HEK293 (cell line): Measurements from ENCODE around the gene PRDM15.

ENCODE experiments used
- CTCF ChIA-PET: fragments of 350-600 bp; formaldehyde crosslinking; extraction: SDS; loops from one replicate; lab custom pipeline; 2021; ENCODE audit warnings: antibody characterized with exemption; lab: Yijun Ruan, JAX
- POLR2A ChIA-PET: fragments of 300-600 bp; formaldehyde crosslinking; extraction: SDS; loops from one replicate; lab custom pipeline; 2020; ENCODE audit warnings: antibody characterized with exemption, inconsistent platforms; lab: Yijun Ruan, JAX
- H3K27ac ChIP-seq: fragments of 200-500 bp; sonication (Bioruptor generic); 2 replicates; pipeline ENCODE4 v1.5.1; 2014; ENCODE audit warnings: low read depth, low read length, control low read depth, inconsistent platforms; ENCODE audit errors: extremely low read depth
- H3K36me3 ChIP-seq, 2 experiments: fragments of 200-500 bp in 1 of 2; sonication (Bioruptor generic) in 1 of 2; 1 replicate in 1 of 2; 2 replicates in 1 of 2; pipeline ENCODE4 v1.5.1; 2014 to 2017; ENCODE audit warnings: inconsistent platforms in 2 of 2, low read length in 2 of 2; ENCODE audit not compliant: control insufficient read depth in 2 of 2, insufficient read depth in 1 of 2
- H3K4me1 ChIP-seq: fragments of 200-500 bp; sonication (Bioruptor generic); 2 replicates; pipeline ENCODE4 v1.5.1; 2014; ENCODE audit warnings: mild to moderate bottlenecking, low read length, inconsistent platforms; ENCODE audit not compliant: control insufficient read depth, insufficient read depth
- H3K4me3 ChIP-seq: 2 replicates; pipeline ENCODE4 v1.5.1; 2011; ENCODE audit warnings: low read depth, mild to moderate bottlenecking, control low read depth, low read length, moderate library complexity
- H3K9me3 ChIP-seq: fragments of 200-500 bp; sonication (Bioruptor generic); 2 replicates; pipeline ENCODE4 v1.5.1; 2014; ENCODE audit warnings: low read depth, low read length, inconsistent platforms; ENCODE audit not compliant: control insufficient read depth, insufficient read depth
- HIC1 ChIP-seq: fragments of 450-650 bp; formaldehyde crosslinking; IDR thresholded peaks from 2 replicates; pipeline ENCODE4 v1.5.1; 2016; ENCODE audit warnings: missing biosample characterization, missing genetic modification characterization
- KLF17 ChIP-seq: fragments of 450-650 bp; formaldehyde crosslinking; IDR thresholded peaks from 2 replicates; pipeline ENCODE4 v1.5.1; 2016; ENCODE audit warnings: missing biosample characterization, missing genetic modification characterization
- KLF7 ChIP-seq: fragments of 450-650 bp; formaldehyde crosslinking; IDR thresholded peaks from 2 replicates; pipeline ENCODE4 v1.5.1; 2016; ENCODE audit warnings: missing biosample characterization, missing genetic modification characterization, borderline replicate concordance
- PBX3 ChIP-seq: sonication (generic); formaldehyde crosslinking; IDR thresholded peaks from 2 replicates; pipeline ENCODE4 v1.8.1; 2022; ENCODE audit warnings: mild to moderate bottlenecking, moderate library complexity, missing genetic modification reagents
- PRDM6 ChIP-seq: fragments of 450-650 bp; formaldehyde crosslinking; IDR thresholded peaks from 2 replicates; pipeline ENCODE4 v1.5.1; 2017; ENCODE audit warnings: missing biosample characterization, missing genetic modification characterization
- SP3 ChIP-seq: fragments of 450-650 bp; formaldehyde crosslinking; IDR thresholded peaks from 2 replicates; pipeline ENCODE4 v1.5.1; 2016; ENCODE audit warnings: missing biosample characterization, missing genetic modification characterization
- ZBTB26 ChIP-seq: fragments of 450-650 bp; formaldehyde crosslinking; optimal IDR thresholded peaks from 2 replicates; pipeline ENCODE3; 2016; ENCODE audit warnings: missing biosample characterization, mild to moderate bottlenecking, missing genetic modification characterization
- ZNF155 ChIP-seq: fragments of 450-650 bp; formaldehyde crosslinking; IDR thresholded peaks from 2 replicates; pipeline ENCODE4 v1.5.1; 2016; ENCODE audit warnings: missing biosample characterization, missing genetic modification characterization
- ZNF18 ChIP-seq: fragments of 450-650 bp; formaldehyde crosslinking; IDR thresholded peaks from 2 replicates; pipeline ENCODE4 v1.5.1; 2016; ENCODE audit warnings: missing biosample characterization, missing genetic modification characterization
- ZNF184 ChIP-seq: fragments of 450-650 bp; IDR thresholded peaks from 2 replicates; pipeline ENCODE4 v1.5.1; 2018; ENCODE audit warnings: missing biosample characterization, mild to moderate bottlenecking, missing genetic modification characterization
- ZNF221 ChIP-seq: fragments of 450-650 bp; formaldehyde crosslinking; IDR thresholded peaks from 2 replicates; pipeline ENCODE4 v1.5.1; 2017; ENCODE audit warnings: missing biosample characterization, missing genetic modification characterization, borderline replicate concordance
- ZNF248 ChIP-seq: fragments of 450-650 bp; formaldehyde crosslinking; IDR thresholded peaks from 2 replicates; pipeline ENCODE4 v1.5.1; 2017; ENCODE audit warnings: missing biosample characterization, missing genetic modification characterization
- ZNF266 ChIP-seq: fragments of 450-650 bp; formaldehyde crosslinking; IDR thresholded peaks from 2 replicates; pipeline ENCODE4 v1.5.1; 2016; ENCODE audit warnings: missing biosample characterization, missing genetic modification characterization, low read depth
- ZNF280C ChIP-seq: fragments of 450-650 bp; formaldehyde crosslinking; IDR thresholded peaks from 2 replicates; pipeline ENCODE4 v1.5.1; 2016; ENCODE audit warnings: missing biosample characterization, missing genetic modification characterization
- ZNF311 ChIP-seq: fragments of 450-650 bp; formaldehyde crosslinking; IDR thresholded peaks from 2 replicates; pipeline ENCODE4 v1.5.1; 2017; ENCODE audit warnings: missing biosample characterization, missing genetic modification characterization, borderline replicate concordance
- ZNF362 ChIP-seq: fragments of 450-650 bp; formaldehyde crosslinking; IDR thresholded peaks from 2 replicates; pipeline ENCODE4 v1.5.1; 2016; ENCODE audit warnings: missing biosample characterization, missing genetic modification characterization
- ZNF433 ChIP-seq: fragments of 450-650 bp; formaldehyde crosslinking; IDR thresholded peaks from 2 replicates; pipeline ENCODE4 v1.5.1; 2016; ENCODE audit warnings: missing biosample characterization, missing genetic modification characterization, low read depth
- ZNF549 ChIP-seq: fragments of 450-650 bp; IDR thresholded peaks from 2 replicates; pipeline ENCODE4 v1.5.1; 2018; ENCODE audit warnings: missing biosample characterization, missing genetic modification characterization, mild to moderate bottlenecking, inconsistent platforms, moderate library complexity
- ZNF701 ChIP-seq: fragments of 450-650 bp; formaldehyde crosslinking; IDR thresholded peaks from 2 replicates; pipeline ENCODE4 v1.5.1; 2016; ENCODE audit warnings: missing biosample characterization, missing genetic modification characterization

The PRDM15 gene

GRCh38 chr21:41868062-41868710 is 11.0 kb downstream of the PRDM15 start (continued):
- no peak for TF ChIP-seq HIC1 (tag by site-specific recombination)
- no peak for TF ChIP-seq PRDM6 (tag by site-specific recombination)
- TF ChIP-seq SP3 (tag by site-specific recombination) = no peak
- TF ChIP-seq, all 188 proteins: peak for 0

- TF ChIP-seq ZNF155 (no peak), ZNF221 (tag by site-specific recombination) (no peak), PBX3 (CRISPR knock-in tag) (no peak), ZNF701 (tag by site-specific recombination) (no peak), KLF7 (tag by site-specific recombination) (no peak), ZNF18 (no peak), ZNF549 (tag by site-specific recombination) (no peak), ZNF248 (tag by site-specific recombination) (no peak), ZNF280C (tag by site-specific recombination) (no peak)
- ChIA-PET CTCF (no interaction called here), POLR2A (no interaction called here)
- Histone ChIP-seq H3K4me3 (no peak overlapping the region), H3K36me3 (no peaks in the 10 kb centered on the region), H3K9me3 (no peaks in the 10 kb centered on the region), H3K4me1 (peaks cover 4% of the 10 kb centered on the region), H3K27ac (no peak overlapping the region)
Observed at GRCh38 chr21:41867313-41867712, 11.8 kb downstream of the PRDM15 start.

GRCh38 chr21:41866274-41866809 is 12.8 kb downstream of the PRDM15 start:
- no peaks in the 10 kb centered on the region for H3K9me3 ChIP-seq
- no peaks in the 10 kb centered on the region for H3K36me3 ChIP-seq
- ChIA-PET CTCF (interaction anchor here (1.1 to 1.2 kb wide), 2 partner anchors 50 to 254 kb away, joined by 3 to 4 read pairs; no protein-coding TSS in a partner anchor), POLR2A (no interaction called here)
- H3K27ac ChIP-seq = no peak overlapping the region
- H3K4me3 ChIP-seq = no peak overlapping the region
- H3K4me1 ChIP-seq = peaks cover 4% of the 10 kb centered on the region
- no peak for TF ChIP-seq KLF17 (tag by site-specific recombination)
- no peak for TF ChIP-seq ZNF311
- no peak for TF ChIP-seq ZNF266
- TF ChIP-seq ZBTB26 (tag by site-specific recombination) = no peak
- no peak for TF ChIP-seq ZNF362
- no peak for TF ChIP-seq ZNF184 (tag by site-specific recombination)
- no peak for TF ChIP-seq ZNF433 (tag by site-specific recombination)
